ENCODE data around the gene PHPT1. TPM values are rescaled to one million over a fixed set of nuclear protein-coding genes. Genes with fewer than 3 reads are reported as not detected.

PHPT1 gene
- total and polyA plus RNA-seq, 4 donors, result 23.2 to 83.1 (median 42.3) TPM

DNA sequence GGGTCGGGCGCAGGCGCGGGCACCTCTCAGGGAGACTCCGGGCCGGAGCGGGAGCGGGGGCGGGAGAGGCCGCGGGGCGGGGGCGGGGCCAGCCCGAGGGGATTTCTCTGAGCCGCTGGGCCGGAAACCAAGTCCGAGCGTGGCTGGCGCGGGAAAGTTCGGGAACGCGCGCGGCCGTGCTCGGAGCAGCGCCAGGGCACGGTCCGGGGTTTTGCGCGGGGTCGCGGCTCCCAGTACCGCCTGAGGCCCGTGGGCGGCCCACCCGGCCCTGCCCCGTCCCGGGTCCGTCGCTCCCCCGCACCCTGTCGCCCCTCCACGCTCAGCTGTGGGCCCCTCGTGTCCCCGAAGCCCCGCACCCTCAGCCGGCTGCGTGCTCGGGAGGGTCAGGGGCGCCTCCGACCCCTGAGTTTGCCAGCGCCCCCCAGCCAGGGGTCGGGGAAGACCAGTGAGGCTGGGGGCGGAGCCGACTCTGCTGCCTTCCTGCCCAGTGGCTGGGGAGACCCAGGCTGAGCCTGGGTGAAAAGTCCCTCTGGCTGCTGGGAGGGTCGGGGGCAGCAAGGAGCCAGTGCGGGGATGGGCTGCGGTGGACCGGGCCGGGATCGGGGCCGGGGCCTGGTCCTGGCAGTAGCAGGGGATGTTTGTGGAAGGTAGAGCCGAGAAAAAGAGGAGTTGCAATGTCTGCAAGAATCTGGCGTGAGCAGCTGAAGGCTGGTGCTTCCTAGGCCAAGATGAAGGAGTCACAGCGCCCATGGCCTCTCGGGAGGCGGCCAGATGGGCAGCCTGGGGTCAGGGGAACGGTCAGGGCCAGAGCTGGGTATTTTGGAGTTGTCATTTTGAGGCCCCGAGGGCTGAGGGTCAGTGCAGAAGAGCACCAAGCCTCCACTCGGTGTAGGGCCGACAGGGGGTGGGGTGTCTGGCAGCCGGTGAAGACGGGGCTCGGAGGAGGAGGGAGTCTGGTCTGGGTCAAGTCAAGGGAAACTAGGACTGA, 37.7 kb downstream of the PHPT1 start:
- WGBS, result 2% methylated on average over 76 of the region's 76 CpGs

DNA sequence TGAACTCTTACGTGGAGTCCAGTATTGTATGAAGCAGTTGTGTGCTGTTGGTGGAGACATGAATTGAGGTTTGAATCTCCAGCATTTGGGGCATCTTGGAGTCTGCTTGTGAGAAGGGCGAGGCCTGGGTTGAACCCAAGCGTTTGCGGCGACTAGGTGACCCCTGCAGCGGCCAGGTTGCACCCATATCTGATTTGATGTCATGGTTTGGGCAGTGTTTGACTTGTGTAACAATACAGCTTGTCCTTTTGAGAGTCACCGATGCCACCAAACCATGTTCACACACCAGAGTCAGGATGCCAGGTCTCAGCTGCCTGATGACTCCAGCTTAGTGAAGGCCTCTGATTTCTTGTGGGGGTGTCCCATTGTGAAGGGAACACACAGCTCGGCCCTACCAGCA, 39.2 kb downstream of the PHPT1 start:
- WGBS, result 54% methylated on average over 8 of the region's 8 CpGs
- peak overlapping the region in 1 of 2 donors; percentile 46 for H3K27ac ChIP-seq (ENCODE audit: low read depth in 1 of 2, low read length in 2 of 2)

More for the DNA sequence above, 37.7 kb downstream of the PHPT1 start:
- TF ChIP-seq RAD21 (IDR thresholded peaks at IDR 0.05), result peak in 1 of 2 donors; percentile 2
- TF ChIP-seq, protein P1, sequence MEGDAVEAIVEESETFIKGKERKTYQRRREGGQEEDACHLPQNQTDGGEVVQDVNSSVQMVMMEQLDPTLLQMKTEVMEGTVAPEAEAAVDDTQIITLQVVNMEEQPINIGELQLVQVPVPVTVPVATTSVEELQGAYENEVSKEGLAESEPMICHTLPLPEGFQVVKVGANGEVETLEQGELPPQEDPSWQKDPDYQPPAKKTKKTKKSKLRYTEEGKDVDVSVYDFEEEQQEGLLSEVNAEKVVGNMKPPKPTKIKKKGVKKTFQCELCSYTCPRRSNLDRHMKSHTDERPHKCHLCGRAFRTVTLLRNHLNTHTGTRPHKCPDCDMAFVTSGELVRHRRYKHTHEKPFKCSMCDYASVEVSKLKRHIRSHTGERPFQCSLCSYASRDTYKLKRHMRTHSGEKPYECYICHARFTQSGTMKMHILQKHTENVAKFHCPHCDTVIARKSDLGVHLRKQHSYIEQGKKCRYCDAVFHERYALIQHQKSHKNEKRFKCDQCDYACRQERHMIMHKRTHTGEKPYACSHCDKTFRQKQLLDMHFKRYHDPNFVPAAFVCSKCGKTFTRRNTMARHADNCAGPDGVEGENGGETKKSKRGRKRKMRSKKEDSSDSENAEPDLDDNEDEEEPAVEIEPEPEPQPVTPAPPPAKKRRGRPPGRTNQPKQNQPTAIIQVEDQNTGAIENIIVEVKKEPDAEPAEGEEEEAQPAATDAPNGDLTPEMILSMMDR (IDR thresholded peaks at IDR 0.05; ENCODE audit: low read depth, low read length, missing input control), result no peak
- peak overlapping the region; percentile 63 to 92 for H3K9ac ChIP-seq (ENCODE audit: low read depth in 1 of 2, low read length in 2 of 2)
- peaks cover 15 to 31% (median 23%) of the 10 kb centered on the region in 4 donors for H3K4me1 ChIP-seq (ENCODE audit: control insufficient read depth in 4 of 4, insufficient read depth in 4 of 4, low read length in 3 of 4)
- H3K9me3 ChIP-seq (ENCODE audit: control insufficient read depth in 4 of 4, low read length in 3 of 4), result no peaks in the 10 kb centered on the region
- no peaks in the 10 kb centered on the region for H3K27me3 ChIP-seq (ENCODE audit: control insufficient read depth in 4 of 4, insufficient read depth in 4 of 4, low read length in 3 of 4)
- peak; percentile 53 for DNase-seq (ENCODE audit: low spot score)
- H3K27ac ChIP-seq (ENCODE audit: low read depth in 1 of 2, low read length in 2 of 2), result peak overlapping the region; percentile 90 to 94
- H3K36me3 ChIP-seq (ENCODE audit: control insufficient read depth in 4 of 4, insufficient read depth in 3 of 4, low read depth in 1 of 4, low read length in 3 of 4), result peaks cover 0 to 1% (median 0%) of the 10 kb centered on the region in 4 donors
- peak overlapping the region; percentile 63 to 91 (median 76) for H3K4me3 ChIP-seq (ENCODE audit: low read depth in 1 of 3, low read length in 3 of 3)

More for the DNA sequence above, 39.2 kb downstream of the PHPT1 start:
- Histone ChIP-seq H3K4me3 (ENCODE audit: low read depth in 1 of 3, low read length in 3 of 3) (no peak overlapping the region), H3K27me3 (ENCODE audit: control insufficient read depth in 4 of 4, insufficient read depth in 4 of 4, low read length in 3 of 4) (no peaks in the 10 kb centered on the region), H3K9me3 (ENCODE audit: control insufficient read depth in 4 of 4, low read length in 3 of 4) (no peaks in the 10 kb centered on the region), H3K4me1 (ENCODE audit: control insufficient read depth in 4 of 4, insufficient read depth in 4 of 4, low read length in 3 of 4) (peaks cover 6 to 20% (median 13%) of the 10 kb centered on the region in 4 donors), H3K9ac (ENCODE audit: low read depth in 1 of 2, low read length in 2 of 2) (no peak overlapping the region), H3K36me3 (ENCODE audit: control insufficient read depth in 4 of 4, insufficient read depth in 3 of 4, low read depth in 1 of 4, low read length in 3 of 4) (peaks cover 0 to 1% (median 0%) of the 10 kb centered on the region in 4 donors)
- no peak for TF ChIP-seq JUND (IDR thresholded peaks at IDR 0.05)
- no peak for TF ChIP-seq EGR1 (IDR thresholded peaks at IDR 0.05; ENCODE audit: low read depth in 2 of 2)
- TF ChIP-seq FOXA2 (IDR thresholded peaks at IDR 0.05), result no peak
- TF ChIP-seq NR2F2 (IDR thresholded peaks at IDR 0.05), result no peak
- no peak for TF ChIP-seq YY1 (IDR thresholded peaks at IDR 0.05)
- peak; percentile 70 to 79 for TF ChIP-seq RXRA (IDR thresholded peaks at IDR 0.05)
- TF ChIP-seq RAD21 (IDR thresholded peaks at IDR 0.05), result no peak
- no peak for TF ChIP-seq TAF1 (conservative IDR thresholded peaks at IDR 0.05)
- no peak for TF ChIP-seq HNF4G (IDR thresholded peaks at IDR 0.05)
- TF ChIP-seq, protein P1 (IDR thresholded peaks at IDR 0.05; ENCODE audit: low read depth, low read length, missing input control), result no peak
- peak; percentile 14 for TF ChIP-seq SP1 (IDR thresholded peaks at IDR 0.05)
- no peak for TF ChIP-seq FOXA1 (IDR thresholded peaks at IDR 0.05)
- no peak for TF ChIP-seq GABPA (IDR thresholded peaks at IDR 0.05 in 1 of 2, conservative IDR thresholded peaks at IDR 0.05 in 1 of 2)
- TF ChIP-seq, protein P2, sequence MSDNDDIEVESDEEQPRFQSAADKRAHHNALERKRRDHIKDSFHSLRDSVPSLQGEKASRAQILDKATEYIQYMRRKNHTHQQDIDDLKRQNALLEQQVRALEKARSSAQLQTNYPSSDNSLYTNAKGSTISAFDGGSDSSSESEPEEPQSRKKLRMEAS (IDR thresholded peaks at IDR 0.05), result no peak
- TF ChIP-seq HNF4A (conservative IDR thresholded peaks at IDR 0.05), result peak; percentile 20 to 40
- TF ChIP-seq, protein P3, sequence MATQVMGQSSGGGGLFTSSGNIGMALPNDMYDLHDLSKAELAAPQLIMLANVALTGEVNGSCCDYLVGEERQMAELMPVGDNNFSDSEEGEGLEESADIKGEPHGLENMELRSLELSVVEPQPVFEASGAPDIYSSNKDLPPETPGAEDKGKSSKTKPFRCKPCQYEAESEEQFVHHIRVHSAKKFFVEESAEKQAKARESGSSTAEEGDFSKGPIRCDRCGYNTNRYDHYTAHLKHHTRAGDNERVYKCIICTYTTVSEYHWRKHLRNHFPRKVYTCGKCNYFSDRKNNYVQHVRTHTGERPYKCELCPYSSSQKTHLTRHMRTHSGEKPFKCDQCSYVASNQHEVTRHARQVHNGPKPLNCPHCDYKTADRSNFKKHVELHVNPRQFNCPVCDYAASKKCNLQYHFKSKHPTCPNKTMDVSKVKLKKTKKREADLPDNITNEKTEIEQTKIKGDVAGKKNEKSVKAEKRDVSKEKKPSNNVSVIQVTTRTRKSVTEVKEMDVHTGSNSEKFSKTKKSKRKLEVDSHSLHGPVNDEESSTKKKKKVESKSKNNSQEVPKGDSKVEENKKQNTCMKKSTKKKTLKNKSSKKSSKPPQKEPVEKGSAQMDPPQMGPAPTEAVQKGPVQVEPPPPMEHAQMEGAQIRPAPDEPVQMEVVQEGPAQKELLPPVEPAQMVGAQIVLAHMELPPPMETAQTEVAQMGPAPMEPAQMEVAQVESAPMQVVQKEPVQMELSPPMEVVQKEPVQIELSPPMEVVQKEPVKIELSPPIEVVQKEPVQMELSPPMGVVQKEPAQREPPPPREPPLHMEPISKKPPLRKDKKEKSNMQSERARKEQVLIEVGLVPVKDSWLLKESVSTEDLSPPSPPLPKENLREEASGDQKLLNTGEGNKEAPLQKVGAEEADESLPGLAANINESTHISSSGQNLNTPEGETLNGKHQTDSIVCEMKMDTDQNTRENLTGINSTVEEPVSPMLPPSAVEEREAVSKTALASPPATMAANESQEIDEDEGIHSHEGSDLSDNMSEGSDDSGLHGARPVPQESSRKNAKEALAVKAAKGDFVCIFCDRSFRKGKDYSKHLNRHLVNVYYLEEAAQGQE (IDR thresholded peaks at IDR 0.05), result no peak
- DNase-seq (ENCODE audit: low spot score), result no peak
